ENCODE measurements around the gene LRPPRC.

GRCh38 chr2:43845181-43845580, 150.6 kb downstream of the LRPPRC start:
- TF ChIP-seq CTCF (conservative IDR thresholded peaks at IDR 0.05): no peak
- TF ChIP-seq ZFX (IDR thresholded peaks at IDR 0.05): no peak
